SU-DHL-6 (cell line): ENCODE results near the gene PPP1R3G.

Source experiments
- EZH2phosphoT487 ChIP-seq: fragments of 200-600 bp; sonication (generic), shearing (Covaris generic); conservative IDR thresholded peaks from 2 replicates; pipeline ENCODE4 v1.6.1; 2018; ENCODE audit warnings: mild to moderate bottlenecking, antibody characterized with exemption, low read length, moderate library complexity, mixed read lengths
- TF ChIP-seq, protein P1 (sequence below): fragments of 200-600 bp; sonication (generic); IDR thresholded peaks from one replicate; pipeline ENCODE4 v1.5.1; 2017; ENCODE audit warnings: antibody characterized with exemption, mild to moderate bottlenecking, low read length, moderate library complexity; ENCODE audit not compliant: insufficient read depth, poor library complexity, severe bottlenecking

DNA sequence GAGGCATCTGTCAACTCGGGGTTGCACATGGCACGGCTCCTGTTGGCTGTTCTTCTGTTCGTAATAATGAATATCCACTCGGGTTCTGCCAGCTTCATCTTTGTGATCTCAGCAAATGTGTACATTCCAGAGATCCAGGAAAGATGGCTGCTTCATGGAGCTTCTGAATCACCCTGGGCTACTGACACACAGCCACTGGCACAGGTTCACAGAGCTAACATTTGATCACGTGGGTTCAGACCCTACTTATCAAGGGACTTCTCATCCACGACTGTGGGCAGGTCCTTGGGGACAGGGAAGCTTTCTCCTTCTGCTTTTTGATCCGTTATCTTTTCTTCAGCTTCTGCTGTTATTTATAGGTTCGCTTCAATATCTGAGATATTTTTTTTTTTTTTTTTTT is 18.1 kb downstream of the PPP1R3G start:
- TF ChIP-seq, protein P1, sequence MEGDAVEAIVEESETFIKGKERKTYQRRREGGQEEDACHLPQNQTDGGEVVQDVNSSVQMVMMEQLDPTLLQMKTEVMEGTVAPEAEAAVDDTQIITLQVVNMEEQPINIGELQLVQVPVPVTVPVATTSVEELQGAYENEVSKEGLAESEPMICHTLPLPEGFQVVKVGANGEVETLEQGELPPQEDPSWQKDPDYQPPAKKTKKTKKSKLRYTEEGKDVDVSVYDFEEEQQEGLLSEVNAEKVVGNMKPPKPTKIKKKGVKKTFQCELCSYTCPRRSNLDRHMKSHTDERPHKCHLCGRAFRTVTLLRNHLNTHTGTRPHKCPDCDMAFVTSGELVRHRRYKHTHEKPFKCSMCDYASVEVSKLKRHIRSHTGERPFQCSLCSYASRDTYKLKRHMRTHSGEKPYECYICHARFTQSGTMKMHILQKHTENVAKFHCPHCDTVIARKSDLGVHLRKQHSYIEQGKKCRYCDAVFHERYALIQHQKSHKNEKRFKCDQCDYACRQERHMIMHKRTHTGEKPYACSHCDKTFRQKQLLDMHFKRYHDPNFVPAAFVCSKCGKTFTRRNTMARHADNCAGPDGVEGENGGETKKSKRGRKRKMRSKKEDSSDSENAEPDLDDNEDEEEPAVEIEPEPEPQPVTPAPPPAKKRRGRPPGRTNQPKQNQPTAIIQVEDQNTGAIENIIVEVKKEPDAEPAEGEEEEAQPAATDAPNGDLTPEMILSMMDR, result no peak
- TF ChIP-seq EZH2phosphoT487, result no peak
